Measurements from ENCODE around the gene AUTS2. TPM values are rescaled to one million over a fixed set of nuclear protein-coding genes. Genes with fewer than 3 reads are reported as not detected.

The AUTS2 gene
- total and polyA plus RNA-seq, 2 experiments from 2014 or later, result 32.0 to 91.0 TPM

GRCh38 chr7:70120851-70121250, 522.6 kb downstream of the AUTS2 start:
- Mint-ChIP-seq H3K36me3 (ENCODE audit: low read depth) (peaks cover 24% of the 10 kb centered on the region; the same call in 2 of the 3 replicates), H3K4me1 (peaks cover 10% of the 10 kb centered on the region), H3K9me3 (peaks cover 42% of the 10 kb centered on the region)

More at GRCh38 chr7:70120851-70121250, 522.6 kb downstream of the AUTS2 start:
- no peak overlapping the region for H2AFZ ChIP-seq
- H3F3A ChIP-seq (replicated peaks; ENCODE audit: low read depth), result no peaks in the 10 kb centered on the region
- H3K4me1 ChIP-seq (ENCODE audit: insufficient read depth), result peaks cover 11% of the 10 kb centered on the region; the same call in 1 of the 2 replicates
- no peak overlapping the region for H3K4me3 ChIP-seq
- DNase-seq (ENCODE audit: low spot score) (no peak), ATAC-seq (no peak)
- no peak overlapping the region for H3K4me2 ChIP-seq
- peaks cover 3% of the 10 kb centered on the region for H3K27me3 Mint-ChIP-seq (ENCODE audit: insufficient read depth, low read depth, poor library complexity)
- no peaks in the 10 kb centered on the region; the same call in 1 of the 2 replicates for H3K36me3 ChIP-seq (ENCODE audit: insufficient read depth)
- TF ChIP-seq REST (IDR thresholded peaks at IDR 0.05; ENCODE audit: unreplicated experiment), result no peak
- no peak for TF ChIP-seq ZNF331 (CRISPR knock-in tag; IDR thresholded peaks at IDR 0.05; ENCODE audit: low read depth)
- TF ChIP-seq CREB1 (CRISPR knock-in tag; IDR thresholded peaks at IDR 0.05; ENCODE audit: low read depth), result no peak
- no peak for TF ChIP-seq POLR2AphosphoS5 (IDR thresholded peaks at IDR 0.05; ENCODE audit: low read depth)
- TF ChIP-seq JUNB (IDR thresholded peaks at IDR 0.05; ENCODE audit: unreplicated experiment), result no peak
- no peak for TF ChIP-seq ETS1 (IDR thresholded peaks at IDR 0.05)
- TF ChIP-seq CTCF (conservative IDR thresholded peaks at IDR 0.05; ENCODE audit: low read depth in 2 of 2), result no peak
- TF ChIP-seq EZH2phosphoT487 (IDR thresholded peaks at IDR 0.05; ENCODE audit: unreplicated experiment), result no peak
- no peak for TF ChIP-seq ZNF114 (CRISPR knock-in tag; IDR thresholded peaks at IDR 0.05)
- no peak for TF ChIP-seq EZH2 (IDR thresholded peaks at IDR 0.05; ENCODE audit: low read depth, unreplicated experiment)
- TF ChIP-seq NANOG (IDR thresholded peaks at IDR 0.05; ENCODE audit: borderline replicate concordance), result no peak
- no peak for TF ChIP-seq ZNF462 (CRISPR knock-in tag; IDR thresholded peaks at IDR 0.05)
- no peak for TF ChIP-seq STAT1 (IDR thresholded peaks at IDR 0.05; ENCODE audit: unreplicated experiment)
- no peaks in the 10 kb centered on the region for H4K20me1 ChIP-seq (replicated peaks; ENCODE audit: insufficient read depth)
- H3K79me2 ChIP-seq (replicated peaks; ENCODE audit: insufficient read depth), result no peaks in the 10 kb centered on the region
- no peak overlapping the region for H3K27ac Mint-ChIP-seq
- no peak overlapping the region for H3K27ac ChIP-seq (ENCODE audit: low read depth)
- no peaks in the 10 kb centered on the region for H3K27me3 ChIP-seq (ENCODE audit: insufficient read depth)
- no peak overlapping the region for H3K4me3 Mint-ChIP-seq
- H3K9me2 ChIP-seq (ENCODE audit: insufficient read depth), result no peaks in the 10 kb centered on the region

Data from GM23338 (cell line).